HepG2 (cell line): ENCODE measurements around the gene ASTN1.

Experiments
- E2F5 ChIP-seq: sonication (generic); formaldehyde crosslinking; conservative IDR thresholded peaks from 2 replicates; pipeline ENCODE4 v1.4.0; 2020; ENCODE audit warnings: missing genetic modification reagents
- EP300 ChIP-seq, 3 experiments: sonication (generic) in 1 of 3; formaldehyde crosslinking in 1 of 3; IDR thresholded peaks; 2 replicates each; pipeline versions ENCODE4 v1.5.1 to v1.6.1; 2011 to 2020; ENCODE audit warnings: low read depth in 2 of 3, low read length in 2 of 3, borderline replicate concordance in 1 of 3, improper control_type of control experiment in 1 of 3, mild to moderate bottlenecking in 1 of 3, missing genetic modification reagents in 1 of 3, moderate library complexity in 1 of 3
- ESRRA ChIP-seq: sonication (generic); formaldehyde crosslinking; IDR thresholded peaks from 2 replicates; pipeline ENCODE4 v1.5.1; 2020; ENCODE audit warnings: mild to moderate bottlenecking, low read depth, missing genetic modification reagents
- MAFK ChIP-seq, 2 experiments: IDR thresholded peaks in 1 of 2; conservative IDR thresholded peaks in 1 of 2; 2 replicates each; pipeline ENCODE4 v1.6.1; 2011; ENCODE audit warnings: improper control_type of control experiment in 2 of 2, low read length in 2 of 2
- SRF ChIP-seq: IDR thresholded peaks from 2 replicates; pipeline ENCODE4 v1.6.1; 2011; ENCODE audit warnings: mild to moderate bottlenecking, low read depth, low read length, moderate library complexity
- ZNF264 ChIP-seq: sonication (generic); formaldehyde crosslinking; IDR thresholded peaks from 2 replicates; pipeline ENCODE4 v1.4.0; 2020; ENCODE audit warnings: missing genetic modification reagents
- ZNF782 ChIP-seq: sonication (generic); formaldehyde crosslinking; IDR thresholded peaks from 2 replicates; pipeline ENCODE4 v1.4.0; 2020; ENCODE audit warnings: missing genetic modification reagents, mild to moderate bottlenecking, borderline replicate concordance

DNA sequence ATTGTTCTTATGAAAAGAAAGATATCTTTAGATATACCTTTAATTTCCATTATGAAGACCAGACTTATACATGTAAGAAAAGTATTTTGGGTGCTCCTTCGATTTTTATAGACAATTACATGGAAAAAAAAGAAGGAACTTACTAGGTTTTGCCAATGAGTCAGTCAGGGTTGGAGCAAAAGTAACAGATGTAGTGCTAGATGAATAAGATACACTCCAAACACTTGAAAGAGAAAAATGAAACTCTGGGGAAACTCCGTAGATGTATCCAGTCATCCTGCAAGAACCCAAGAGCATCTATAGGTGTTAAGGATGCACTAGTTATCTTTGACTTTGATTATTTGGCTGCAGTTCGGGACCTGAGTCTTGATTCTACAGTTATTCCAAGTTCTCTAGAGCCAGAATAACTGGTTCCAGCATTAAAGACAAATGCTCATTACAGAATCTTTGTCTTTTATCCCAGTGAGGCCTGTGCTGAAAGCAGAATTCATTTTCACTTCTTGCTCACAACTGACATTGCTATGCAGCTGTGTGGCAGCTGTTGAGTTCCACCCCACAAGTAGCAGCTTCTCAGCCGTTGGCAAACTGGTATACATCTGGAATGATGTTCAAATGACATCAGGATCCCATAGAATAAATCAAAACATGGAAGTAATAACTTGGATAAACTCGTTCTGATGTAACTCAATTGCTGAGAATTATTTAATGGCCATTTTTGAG lies 326.1 kb downstream of the ASTN1 start:
- no peak for TF ChIP-seq SRF
- TF ChIP-seq MAFK (conservative IDR thresholded peaks at IDR 0.05 in 1 of 2, IDR thresholded peaks at IDR 0.05 in 1 of 2; ENCODE audit: low read length in 2 of 2), result no peak
- TF ChIP-seq ZNF264 (CRISPR knock-in tag), result no peak
- TF ChIP-seq ZNF782 (CRISPR knock-in tag), result no peak
- TF ChIP-seq E2F5 (CRISPR knock-in tag), result no peak
- no peak for TF ChIP-seq ESRRA (CRISPR knock-in tag)
- TF ChIP-seq EP300 (IDR thresholded peaks at IDR 0.05; ENCODE audit: low read depth in 2 of 2, low read length in 2 of 2), result no peak
- no peak for TF ChIP-seq EP300 (CRISPR knock-in tag; IDR thresholded peaks at IDR 0.05; ENCODE audit: borderline replicate concordance)
